Omental fat pad (tissue), 4 donors: ENCODE measurements around the gene IFT122. TPM values are rescaled to one million over a fixed set of nuclear protein-coding genes. Genes with fewer than 3 reads are reported as not detected.

Experiments used
- ATAC-seq: fragments of 150-250 bp; one replicate; pipeline ENCODE4 v1.9.1; 2016; ENCODE audit warnings: mild to moderate bottlenecking, moderate library complexity; ENCODE audit not compliant: low FRiP score
- DNase-seq: peaks from one replicate; pipeline ENCODE4 v3.0.0-alpha.2; 2019; ENCODE audit warnings: low spot score
- CTCF ChIP-seq, 3 donors: fragments of 450-650 bp; IDR thresholded peaks; one replicate each; pipeline ENCODE4 v1.5.1; 2016 to 2017; ENCODE audit warnings: antibody characterized with exemption in 3 of 3, mild to moderate bottlenecking in 3 of 3, moderate library complexity in 2 of 3
- total RNA-seq, 4 donors: library from RNA; depleted of rRNA; stranded (reverse); fragments of >200 nt; gene quantifications; one replicate each; pipeline ENCODE4 v1.1.0, GENCODE V29; 2016

IFT122 gene
- total RNA-seq, 4 donors from 2014 or later: 19.6 to 62.9 (median 28.2) TPM

GRCh38 chr3:129462361-129462968, 22.4 kb downstream of the IFT122 start:
- no peak for DNase-seq
- ATAC-seq: no peak
- no peak for TF ChIP-seq CTCF (IDR thresholded peaks at IDR 0.05)

- ATAC-seq (no peak), DNase-seq (no peak)
- no peak for TF ChIP-seq CTCF (IDR thresholded peaks at IDR 0.05)
These were observed 23.1 kb downstream of the IFT122 start for GRCh38 chr3:129463094-129463493.

- no peak for TF ChIP-seq CTCF (IDR thresholded peaks at IDR 0.05)
- ATAC-seq: no peak
- no peak for DNase-seq
These were observed 23.7 kb downstream of the IFT122 start for GRCh38 chr3:129463716-129464115.

GRCh38 chr3:129467932-129468331, 27.9 kb downstream of the IFT122 start:
- DNase-seq (no peak), ATAC-seq (no peak)
- no peak for TF ChIP-seq CTCF (IDR thresholded peaks at IDR 0.05)

- no peak for ATAC-seq
- no peak for TF ChIP-seq CTCF (IDR thresholded peaks at IDR 0.05)
- no peak for DNase-seq
These were observed 29.0 kb downstream of the IFT122 start for GRCh38 chr3:129469026-129469425.

GRCh38 chr3:129470861-129471260, 30.8 kb downstream of the IFT122 start:
- TF ChIP-seq CTCF (IDR thresholded peaks at IDR 0.05): no peak
- DNase-seq (no peak), ATAC-seq (no peak)

GRCh38 chr3:129473067-129473768, 33.2 kb downstream of the IFT122 start:
- no peak for ATAC-seq
- no peak for TF ChIP-seq CTCF (IDR thresholded peaks at IDR 0.05)
- no peak for DNase-seq
